Osteocyte (in vitro differentiated cells): ENCODE data around the gene NME8. TPM values are rescaled to one million over a fixed set of nuclear protein-coding genes. Genes with fewer than 3 reads are reported as not detected.

Source experiments
- DNase-seq: peaks from one replicate; pipeline ENCODE4 v3.0.0; 2021; ENCODE audit warnings: mixed read lengths; ENCODE audit not compliant: unreplicated experiment; ENCODE audit errors: extremely low spot score
- H3K27ac Mint-ChIP-seq: one replicate; pipeline ENCODE4 v1.8.0; 2021; ENCODE audit warnings: mild to moderate bottlenecking, mixed read lengths; ENCODE audit not compliant: unreplicated experiment
- H3K27me3 Mint-ChIP-seq: one replicate; pipeline ENCODE4 v1.8.0; 2021; ENCODE audit warnings: mixed read lengths; ENCODE audit not compliant: unreplicated experiment
- H3K36me3 Mint-ChIP-seq: one replicate; pipeline ENCODE4 v1.8.0; 2021; ENCODE audit warnings: mixed read lengths; ENCODE audit not compliant: unreplicated experiment
- H3K4me1 Mint-ChIP-seq: one replicate; pipeline ENCODE4 v1.8.0; 2021; ENCODE audit warnings: mixed read lengths; ENCODE audit not compliant: unreplicated experiment
- H3K4me3 Mint-ChIP-seq: one replicate; pipeline ENCODE4 v1.8.0; 2021; ENCODE audit warnings: mild to moderate bottlenecking, moderate library complexity, mixed read lengths; ENCODE audit not compliant: unreplicated experiment
- H3K9me3 Mint-ChIP-seq: one replicate; pipeline ENCODE4 v1.8.0; 2021; ENCODE audit warnings: mixed read lengths; ENCODE audit not compliant: unreplicated experiment
- total RNA-seq: library from RNA; stranded (reverse); gene quantifications from 2 replicates; pipeline ENCODE4 v1.2.1, GENCODE V29; 2021
- TF ChIP-seq, protein P1 (sequence below): fragments of 200-600 bp; sonication (generic); IDR thresholded peaks from 2 replicates; pipeline ENCODE4 v1.5.0; 2021; ENCODE audit warnings: antibody characterized with exemption, mild to moderate bottlenecking, moderate library complexity

NME8 gene
- total RNA-seq, 1 donor from 2014 or later: not detected

- DNase-seq: no peak
- no peaks in the 10 kb centered on the region for H3K4me1 Mint-ChIP-seq
- no peak overlapping the region for H3K4me3 Mint-ChIP-seq
- H3K27ac Mint-ChIP-seq: no peak overlapping the region
- no peaks in the 10 kb centered on the region for H3K27me3 Mint-ChIP-seq
- H3K9me3 Mint-ChIP-seq: no peaks in the 10 kb centered on the region
- TF ChIP-seq, protein P1, sequence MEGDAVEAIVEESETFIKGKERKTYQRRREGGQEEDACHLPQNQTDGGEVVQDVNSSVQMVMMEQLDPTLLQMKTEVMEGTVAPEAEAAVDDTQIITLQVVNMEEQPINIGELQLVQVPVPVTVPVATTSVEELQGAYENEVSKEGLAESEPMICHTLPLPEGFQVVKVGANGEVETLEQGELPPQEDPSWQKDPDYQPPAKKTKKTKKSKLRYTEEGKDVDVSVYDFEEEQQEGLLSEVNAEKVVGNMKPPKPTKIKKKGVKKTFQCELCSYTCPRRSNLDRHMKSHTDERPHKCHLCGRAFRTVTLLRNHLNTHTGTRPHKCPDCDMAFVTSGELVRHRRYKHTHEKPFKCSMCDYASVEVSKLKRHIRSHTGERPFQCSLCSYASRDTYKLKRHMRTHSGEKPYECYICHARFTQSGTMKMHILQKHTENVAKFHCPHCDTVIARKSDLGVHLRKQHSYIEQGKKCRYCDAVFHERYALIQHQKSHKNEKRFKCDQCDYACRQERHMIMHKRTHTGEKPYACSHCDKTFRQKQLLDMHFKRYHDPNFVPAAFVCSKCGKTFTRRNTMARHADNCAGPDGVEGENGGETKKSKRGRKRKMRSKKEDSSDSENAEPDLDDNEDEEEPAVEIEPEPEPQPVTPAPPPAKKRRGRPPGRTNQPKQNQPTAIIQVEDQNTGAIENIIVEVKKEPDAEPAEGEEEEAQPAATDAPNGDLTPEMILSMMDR: no peak
- no peaks in the 10 kb centered on the region for H3K36me3 Mint-ChIP-seq
These were observed 30.8 kb upstream of the NME8 start for GRCh38 chr7:37817591-37817960.

DNA sequence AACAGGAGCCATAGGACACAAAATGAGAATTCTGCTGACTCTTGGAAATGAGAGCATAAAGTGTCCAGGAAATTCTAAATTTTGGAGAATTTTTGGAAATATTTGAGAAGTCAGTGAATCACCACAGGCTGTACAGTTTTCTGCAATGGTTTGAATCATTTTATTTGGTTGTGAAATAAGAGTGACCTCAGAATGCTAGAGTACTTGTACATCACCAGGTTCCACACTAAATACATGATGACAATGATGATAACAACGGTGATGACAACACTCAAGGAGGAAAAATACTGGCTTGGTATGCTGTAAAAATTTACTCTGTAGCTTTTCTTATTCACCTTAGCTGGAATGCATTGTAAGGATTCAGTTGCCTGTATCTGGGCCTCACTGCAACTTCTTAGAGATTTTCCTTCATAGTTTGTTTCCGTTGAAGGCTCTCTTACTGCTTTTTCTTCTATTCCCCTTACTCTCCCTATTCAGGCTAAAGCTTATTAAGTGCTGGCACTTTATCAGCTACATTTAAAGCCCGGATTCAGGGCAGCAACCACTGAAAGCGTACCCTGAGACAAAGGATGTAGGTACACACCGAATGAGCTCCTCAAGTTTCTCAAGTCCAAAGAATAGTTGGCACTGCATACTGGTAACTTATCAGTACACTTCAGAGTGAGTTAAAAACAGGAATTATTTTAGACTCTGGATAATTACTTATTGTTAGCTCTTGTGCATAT, 30.2 kb upstream of the NME8 start:
- H3K36me3 Mint-ChIP-seq: no peaks in the 10 kb centered on the region
- TF ChIP-seq, protein P1: no peak
- H3K27ac Mint-ChIP-seq: no peak overlapping the region
- H3K9me3 Mint-ChIP-seq: no peaks in the 10 kb centered on the region
- DNase-seq: no peak
- no peaks in the 10 kb centered on the region for H3K4me1 Mint-ChIP-seq
- H3K27me3 Mint-ChIP-seq: no peaks in the 10 kb centered on the region
- no peak overlapping the region for H3K4me3 Mint-ChIP-seq

- Mint-ChIP-seq H3K4me3 (no peak overlapping the region), H3K9me3 (no peaks in the 10 kb centered on the region), H3K27ac (no peak overlapping the region), H3K27me3 (no peaks in the 10 kb centered on the region), H3K4me1 (no peaks in the 10 kb centered on the region), H3K36me3 (no peaks in the 10 kb centered on the region)
- TF ChIP-seq, protein P1: no peak
- DNase-seq: no peak
These were observed 27.5 kb upstream of the NME8 start for GRCh38 chr7:37820708-37821468.

- no peak for DNase-seq
- Mint-ChIP-seq H3K27me3 (peaks cover 4% of the 10 kb centered on the region), H3K4me3 (no peak overlapping the region), H3K36me3 (no peaks in the 10 kb centered on the region), H3K4me1 (no peaks in the 10 kb centered on the region), H3K9me3 (no peaks in the 10 kb centered on the region), H3K27ac (no peak overlapping the region)
- TF ChIP-seq, protein P1: no peak
These were observed 25.5 kb upstream of the NME8 start for GRCh38 chr7:37822946-37823345.

GRCh38 chr7:37823557-37823956, 24.8 kb upstream of the NME8 start:
- peaks cover 4% of the 10 kb centered on the region for H3K27me3 Mint-ChIP-seq
- H3K36me3 Mint-ChIP-seq: no peaks in the 10 kb centered on the region
- no peak overlapping the region for H3K27ac Mint-ChIP-seq
- H3K4me3 Mint-ChIP-seq: no peak overlapping the region
- TF ChIP-seq, protein P1: no peak
- DNase-seq: no peak
- H3K4me1 Mint-ChIP-seq: no peaks in the 10 kb centered on the region
- no peaks in the 10 kb centered on the region for H3K9me3 Mint-ChIP-seq
